Inferior parietal cortex (tissue), 1 donor: ENCODE results near the gene ARMC9.
A peak's percentile ranks its signal among the peaks of the same experiment; 100 is the strongest.
"Not testable (repeated sequence)": the region's sequence is repeated elsewhere in the genome, so short reads cannot be mapped to it uniquely, and the experiment has no call there.

Source experiments
- DNase-seq: peaks from one replicate; pipeline ENCODE4 v3.0.0-alpha.2; 2016; ENCODE audit errors: extremely low spot score

Gene ARMC9

GRCh38 chr2:231399046-231399852 lies 200.8 kb downstream of the ARMC9 start:
- no peak for DNase-seq

GRCh38 chr2:231399853-231400680 lies 201.6 kb downstream of the ARMC9 start:
- DNase-seq, result no peak

- DNase-seq, result not testable (repeated sequence)
These were observed 202.2 kb downstream of the ARMC9 start for GRCh38 chr2:231400681-231401080.

DNA sequence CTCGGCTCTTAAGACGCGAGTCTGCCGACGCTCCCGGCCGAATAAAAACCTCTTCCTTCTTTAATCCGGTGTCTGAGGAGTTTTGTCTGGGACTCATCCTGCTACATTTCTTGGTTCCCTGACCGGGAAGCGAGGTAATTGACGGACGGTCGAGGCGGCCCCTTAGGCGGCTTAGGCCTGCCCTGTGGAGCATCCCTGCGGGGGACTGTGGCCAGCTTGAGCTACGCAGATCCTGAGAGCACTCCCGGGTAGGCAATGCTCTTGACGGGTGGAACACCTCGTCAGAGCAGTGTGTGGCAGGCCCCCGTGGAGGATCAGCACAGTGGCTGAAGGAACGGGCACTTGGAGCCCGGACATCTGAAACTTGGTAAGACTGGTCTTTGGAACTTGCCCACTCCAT lies 202.7 kb downstream of the ARMC9 start:
- not testable (repeated sequence) for DNase-seq

DNA sequence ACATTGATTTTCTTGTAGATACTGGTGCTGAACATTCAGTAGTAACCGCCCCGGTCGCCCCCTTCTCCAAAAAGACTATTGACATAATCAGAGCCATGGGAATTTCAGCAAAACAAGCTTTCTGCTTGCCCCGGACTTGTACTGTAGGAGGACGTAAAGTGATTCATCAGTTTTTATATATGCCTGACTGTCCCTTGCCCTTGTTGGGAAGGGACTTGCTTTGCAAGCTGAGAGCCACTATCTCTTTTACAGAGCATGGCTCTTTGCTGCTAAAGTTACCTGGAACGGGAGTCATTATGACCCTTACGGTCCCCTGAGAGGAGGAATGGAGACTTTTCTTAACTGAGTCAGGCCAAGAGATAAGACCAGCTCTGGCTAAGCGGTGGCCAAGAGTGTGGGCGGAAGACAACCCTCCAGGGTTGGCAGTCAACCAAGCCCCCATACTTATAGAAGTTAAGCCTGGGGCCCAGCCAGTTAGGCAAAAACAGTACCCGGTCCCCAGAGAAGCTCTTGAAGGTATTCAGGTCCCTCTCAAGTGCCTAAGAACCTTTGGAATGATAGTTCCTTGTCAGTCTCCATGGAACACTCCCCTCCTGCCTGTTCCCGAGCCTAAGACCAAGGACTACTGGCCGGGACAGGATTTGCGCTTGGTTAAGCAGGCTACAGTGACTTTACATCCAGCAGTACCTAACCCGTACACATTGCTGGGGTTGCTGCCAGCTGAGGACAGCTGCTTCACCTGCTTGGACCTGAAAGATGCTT lies 205.2 kb downstream of the ARMC9 start:
- DNase-seq, result not testable (repeated sequence)

- DNase-seq, result not testable (repeated sequence)
These were observed 205.8 kb downstream of the ARMC9 start for GRCh38 chr2:231404183-231404578.

DNA sequence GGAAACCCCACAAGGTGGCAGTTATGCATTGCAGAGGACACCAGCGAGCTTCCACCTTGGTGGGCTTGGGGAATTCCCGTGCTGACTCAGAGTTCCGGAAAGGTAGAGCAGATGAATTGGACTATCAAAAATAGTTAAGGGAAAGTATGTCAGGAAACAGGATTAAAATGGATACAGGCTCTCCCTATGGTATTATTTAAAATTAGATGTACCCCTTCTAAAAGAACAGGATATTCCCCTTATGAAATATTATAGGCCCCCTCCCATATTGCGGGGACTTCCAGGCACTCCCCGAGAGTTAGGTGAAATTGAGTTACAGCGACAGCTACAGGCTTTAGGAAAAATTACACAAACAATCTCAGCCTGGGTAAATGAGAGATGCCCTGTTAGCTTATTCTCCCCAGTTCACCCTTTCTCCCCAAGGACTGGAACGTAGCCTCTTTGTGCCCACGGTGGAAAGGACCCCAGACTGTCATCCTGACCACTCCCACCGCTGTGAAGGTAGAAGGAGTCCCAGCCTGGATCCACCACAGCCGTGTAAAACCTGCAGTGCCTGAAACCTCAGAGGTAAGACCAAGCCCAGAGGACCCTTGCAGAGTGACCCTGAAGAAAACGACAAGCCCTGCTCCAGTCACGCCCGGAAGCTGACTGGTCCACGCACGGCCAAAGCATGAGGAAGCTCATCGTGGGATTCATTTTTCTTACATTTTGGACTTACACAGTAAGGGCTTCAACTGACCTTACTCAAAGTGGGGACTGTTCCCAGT lies 207.4 kb downstream of the ARMC9 start:
- not testable (repeated sequence) for DNase-seq

DNA sequence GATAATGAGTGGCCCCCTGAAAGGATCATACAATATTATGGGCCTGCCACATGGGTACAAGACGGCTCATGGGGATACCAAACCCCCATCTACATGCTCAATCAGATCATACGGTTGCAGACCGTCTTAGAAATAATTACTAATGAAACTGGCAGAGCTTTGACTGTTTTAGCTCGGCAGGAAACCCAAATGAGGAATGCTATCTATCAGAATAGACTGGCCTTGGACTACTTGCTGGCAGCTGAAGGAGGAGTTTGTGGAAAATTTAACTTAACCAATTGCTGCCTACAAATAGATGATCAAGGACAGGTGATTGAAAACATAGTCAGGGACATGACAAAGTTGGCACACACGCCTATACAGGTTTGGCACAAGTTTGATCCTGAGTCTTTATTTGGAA lies 209.3 kb downstream of the ARMC9 start:
- DNase-seq, result not testable (repeated sequence)

DNA sequence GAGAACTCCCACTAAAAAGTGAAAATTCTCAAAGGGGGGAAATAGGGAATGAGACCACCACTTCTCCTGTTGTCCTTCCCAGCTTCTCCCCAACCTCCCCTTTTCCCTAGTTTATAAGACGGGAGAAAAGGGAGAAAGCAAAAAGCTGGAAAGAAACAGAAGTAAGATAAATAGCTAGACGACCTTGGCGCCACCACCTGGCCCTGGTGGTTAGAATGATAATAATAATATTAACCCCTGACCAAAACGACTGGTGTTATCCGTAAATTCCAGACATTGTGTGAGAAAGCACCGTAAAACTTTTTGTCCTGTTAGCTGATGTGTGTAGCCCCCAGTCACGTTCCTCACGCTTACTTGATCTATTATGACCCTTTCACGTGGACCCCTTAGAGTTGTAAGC lies 209.9 kb downstream of the ARMC9 start:
- DNase-seq, result not testable (repeated sequence)

DNA sequence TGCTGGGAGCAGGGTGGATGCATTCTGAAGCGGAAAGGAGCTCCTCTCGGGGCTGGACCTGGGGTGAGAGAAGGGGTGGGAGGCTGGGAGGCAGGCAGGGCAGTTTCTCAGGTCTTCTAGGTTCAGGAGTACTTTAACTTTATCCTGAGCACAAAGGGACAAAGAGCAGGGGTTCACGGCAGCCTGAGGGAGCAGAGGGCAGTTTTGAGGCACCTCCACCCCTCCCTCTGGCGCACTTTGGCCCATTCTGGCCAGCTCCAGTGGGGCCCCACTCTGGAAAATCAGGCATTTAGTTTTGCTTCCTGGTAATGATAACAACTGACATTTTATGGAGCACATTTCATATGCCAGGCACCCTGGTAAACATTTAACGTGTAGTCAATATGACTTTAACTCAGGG lies 211.3 kb downstream of the ARMC9 start:
- no peak for DNase-seq

- DNase-seq, result no peak
These were observed 212.0 kb downstream of the ARMC9 start for GRCh38 chr2:231410293-231411004.

- DNase-seq, result no peak
These were observed 212.8 kb downstream of the ARMC9 start for GRCh38 chr2:231411237-231411636.

DNA sequence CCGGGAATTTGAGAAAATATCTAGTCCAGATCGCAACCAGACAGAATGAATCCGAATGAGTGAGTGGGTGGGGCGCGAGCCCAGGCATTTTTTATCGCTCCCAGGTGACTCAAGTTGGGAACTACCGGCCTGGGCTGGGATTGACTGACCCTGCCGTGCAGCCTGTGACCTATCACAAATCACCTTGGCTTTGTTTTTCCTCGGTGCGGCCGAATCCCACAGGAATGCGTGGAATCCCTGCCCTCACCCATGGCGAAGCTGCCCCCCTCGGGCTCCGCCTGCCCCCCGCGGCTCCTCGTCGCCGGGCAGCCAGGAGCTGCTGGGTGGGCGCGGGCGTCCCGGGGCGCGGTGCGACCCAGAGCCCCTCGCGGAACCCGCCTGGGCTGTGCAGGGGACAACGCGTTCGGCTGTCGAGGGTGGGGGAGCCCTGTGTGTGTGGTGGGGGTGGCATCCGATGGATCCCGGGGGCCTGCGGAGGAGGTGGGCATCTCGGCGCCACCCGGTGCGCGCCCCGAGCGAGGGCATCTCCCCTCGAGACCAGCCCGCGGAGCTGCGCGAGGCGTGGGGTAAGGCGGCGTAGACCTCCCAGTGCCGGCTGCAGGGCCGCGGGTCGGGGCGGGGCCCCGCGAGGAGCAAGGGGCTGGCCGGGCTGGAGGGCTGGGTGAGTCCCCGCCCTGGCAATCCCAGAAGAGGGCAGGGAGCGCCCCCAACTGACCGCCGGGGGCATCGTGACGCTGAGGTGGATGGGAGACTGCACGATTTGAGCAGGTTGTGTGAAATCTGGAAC lies 213.6 kb downstream of the ARMC9 start:
- peak; percentile 75 for DNase-seq

- no peak for DNase-seq
These were observed 214.2 kb downstream of the ARMC9 start for GRCh38 chr2:231412618-231412963.

GRCh38 chr2:231413456-231413855 lies 215.0 kb downstream of the ARMC9 start:
- DNase-seq, result no peak

DNA sequence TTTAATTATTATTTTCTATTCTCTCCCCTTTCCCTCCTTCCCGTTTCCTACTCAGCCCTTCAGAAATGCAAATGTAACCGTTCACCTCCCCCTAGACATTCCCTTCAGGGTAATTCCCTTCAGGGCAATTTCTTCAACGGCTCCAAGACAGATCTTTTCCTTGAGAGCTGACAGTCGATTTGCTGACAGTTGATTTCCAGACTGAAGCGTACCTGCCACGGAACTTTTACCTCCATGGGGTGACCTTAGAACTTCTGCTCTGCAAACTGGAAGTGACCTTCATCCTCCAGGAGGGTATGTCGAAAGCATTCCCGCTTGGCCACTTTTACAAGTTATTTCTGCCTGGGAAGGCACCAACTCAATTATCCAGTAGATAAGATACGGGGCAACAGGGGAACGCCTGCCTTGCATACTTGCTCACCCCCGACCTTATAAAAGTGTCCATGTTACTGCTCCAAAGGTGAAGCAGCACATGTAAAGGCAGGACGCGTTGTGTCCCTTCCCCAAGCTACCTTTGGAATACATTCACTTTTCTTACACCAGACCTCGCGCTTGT lies 215.6 kb downstream of the ARMC9 start:
- no peak for DNase-seq

DNA sequence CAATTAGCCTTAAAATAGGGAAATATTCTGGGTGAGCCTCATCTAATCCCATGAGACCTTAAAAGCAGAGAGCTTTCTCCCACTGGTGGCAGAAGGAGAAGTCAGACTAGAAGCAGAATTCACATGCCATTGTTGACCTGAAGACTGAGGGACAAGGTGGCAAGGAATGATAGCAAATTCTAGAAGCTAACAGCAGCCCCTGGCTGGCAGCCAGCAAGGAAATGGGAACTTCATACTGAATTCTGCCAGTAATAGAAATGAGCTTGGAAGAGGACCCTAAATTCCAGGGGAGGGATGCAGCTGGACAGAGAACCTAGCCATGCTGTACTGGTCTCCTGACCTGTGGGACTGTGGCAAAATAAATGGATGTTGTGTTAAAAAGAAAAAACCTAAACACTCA lies 216.6 kb downstream of the ARMC9 start:
- DNase-seq, result no peak

DNA sequence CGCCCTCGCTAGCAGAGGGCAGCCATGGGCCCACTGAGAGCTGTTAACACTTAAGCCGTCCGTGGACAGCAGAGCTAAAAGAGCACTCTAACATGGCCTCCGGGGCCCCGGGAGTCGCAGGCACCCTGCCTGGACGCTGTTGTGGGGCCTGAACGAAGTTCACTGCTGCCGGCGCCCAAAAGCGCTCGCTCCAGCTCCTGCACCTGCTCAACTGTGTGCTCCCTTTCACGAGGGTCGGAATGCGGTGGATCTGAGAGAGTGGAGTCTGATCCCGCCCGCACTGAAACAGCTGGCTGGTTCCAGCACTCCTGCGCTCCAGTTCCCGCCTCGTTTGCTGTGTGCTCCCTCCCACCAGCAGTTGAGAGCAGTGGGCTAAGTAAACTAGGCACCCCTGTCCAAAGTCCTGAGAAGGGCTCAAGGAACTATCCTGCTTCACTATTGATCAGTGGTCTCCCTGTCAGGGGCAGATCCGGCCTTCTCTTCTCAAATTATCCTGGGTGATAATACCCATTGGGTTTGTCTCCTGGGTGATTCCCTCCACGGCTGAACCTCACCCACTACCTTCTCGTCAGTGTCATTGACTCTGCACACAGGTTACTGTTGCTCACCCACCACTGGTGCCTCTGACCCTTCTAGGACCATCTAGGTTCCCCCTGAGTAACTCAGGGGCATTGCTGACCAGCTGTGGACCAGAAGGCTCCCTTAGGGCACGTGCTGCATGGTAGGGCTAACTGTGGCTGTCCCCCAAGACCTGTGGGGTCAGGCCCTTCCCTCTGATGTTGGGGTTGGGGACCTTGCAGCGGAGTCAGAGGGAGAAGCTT lies 220.6 kb downstream of the ARMC9 start:
- no peak for DNase-seq

DNA sequence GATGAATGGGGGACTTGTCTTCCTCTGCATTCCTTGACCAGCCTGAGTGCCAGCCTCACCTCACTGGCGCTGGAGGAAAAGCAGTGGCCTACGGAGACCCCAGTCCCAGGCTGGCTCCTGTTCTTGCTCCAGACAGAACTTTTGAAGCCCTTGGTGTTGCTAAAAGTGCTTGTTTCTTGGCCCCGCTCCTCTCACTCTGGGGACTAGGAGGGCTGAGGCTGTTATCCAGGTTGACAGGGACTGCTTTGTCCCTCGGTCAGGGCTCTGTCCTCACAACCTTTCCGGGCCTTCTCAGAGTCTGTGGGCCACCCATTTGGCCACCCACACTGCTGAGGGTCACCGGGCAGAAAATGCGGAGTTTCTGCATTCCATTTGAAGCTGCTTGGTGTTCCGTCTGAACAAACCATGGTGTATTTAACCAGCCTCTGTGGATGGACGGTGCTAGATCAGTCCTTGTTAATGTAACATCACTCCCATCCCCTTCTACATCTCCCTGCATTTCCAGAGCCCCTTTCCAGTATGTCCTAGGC lies 222.7 kb downstream of the ARMC9 start:
- no peak for DNase-seq
